CD8-positive, alpha-beta memory T cell (primary cell): Measurements from ENCODE around the gene EEFSEC. TPM values are rescaled to one million over a fixed set of nuclear protein-coding genes. Genes with fewer than 3 reads are reported as not detected.

ENCODE experiments used
- CTCF ChIA-PET: fragments of 350-600 bp; sonication (Branson Sonifier 250); formaldehyde crosslinking; loops from one replicate; lab custom pipeline; 2021; ENCODE audit warnings: antibody characterized with exemption; lab: Charles Lee
- POLR2A ChIA-PET: fragments of 350-600 bp; sonication (Branson Sonifier 250); formaldehyde crosslinking; loops from one replicate; lab custom pipeline; 2021; ENCODE audit warnings: antibody characterized with exemption; lab: Charles Lee
- DNase-seq, 5 donors: peaks; one replicate each; pipeline versions ENCODE4 v3.0.0 to v3.0.0-alpha.2; 2020 to 2022; ENCODE audit warnings: mixed read lengths in 1 of 5
- H3K27ac ChIP-seq: one replicate; pipeline ENCODE4 v1.7.0; 2013; ENCODE audit warnings: low read depth, mild to moderate bottlenecking, low read length, moderate library complexity
- H3K27me3 ChIP-seq: 2 replicates; pipeline ENCODE4 v1.7.0; 2013; ENCODE audit warnings: low read length, mild to moderate bottlenecking; ENCODE audit not compliant: insufficient read depth, poor library complexity, severe bottlenecking
- H3K36me3 ChIP-seq: 2 replicates; pipeline ENCODE4 v1.7.0; 2013; ENCODE audit warnings: mild to moderate bottlenecking, low read length, moderate library complexity; ENCODE audit not compliant: insufficient read depth
- H3K4me1 ChIP-seq: 2 replicates; pipeline ENCODE4 v1.7.0; 2013; ENCODE audit warnings: mild to moderate bottlenecking, low read length, moderate library complexity; ENCODE audit not compliant: insufficient read depth
- H3K4me3 ChIP-seq: 2 replicates; pipeline ENCODE4 v1.7.0; 2013; ENCODE audit warnings: mild to moderate bottlenecking, low read length
- H3K9me3 ChIP-seq: 2 replicates; pipeline ENCODE4 v1.7.0; 2013; ENCODE audit warnings: mild to moderate bottlenecking, low read length
- H3K27ac Mint-ChIP-seq, 8 donors: one replicate each; pipeline ENCODE4 v1.8.0; 2020 to 2021; ENCODE audit warnings: mixed read lengths in 8 of 8, mild to moderate bottlenecking in 6 of 8, inconsistent platforms in 3 of 8, moderate library complexity in 3 of 8
- H3K27me3 Mint-ChIP-seq, 2 donors: one replicate each; pipeline ENCODE4 v1.8.0; 2020 to 2021; ENCODE audit warnings: mixed read lengths in 2 of 2, mild to moderate bottlenecking in 1 of 2, moderate library complexity in 1 of 2
- H3K36me3 Mint-ChIP-seq, 3 donors: one replicate each; pipeline ENCODE4 v1.8.0; 2020 to 2021; ENCODE audit warnings: mixed read lengths in 3 of 3, inconsistent platforms in 1 of 3, mild to moderate bottlenecking in 1 of 3
- H3K4me1 Mint-ChIP-seq, 3 donors: one replicate each; pipeline ENCODE4 v1.8.0; 2020 to 2021; ENCODE audit warnings: mixed read lengths in 3 of 3, inconsistent platforms in 1 of 3, mild to moderate bottlenecking in 1 of 3
- H3K4me3 Mint-ChIP-seq, 7 donors: one replicate each; pipeline ENCODE4 v1.8.0; 2020 to 2021; ENCODE audit warnings: mixed read lengths in 7 of 7, mild to moderate bottlenecking in 6 of 7, moderate library complexity in 4 of 7, inconsistent platforms in 2 of 7
- H3K9me3 Mint-ChIP-seq, 5 donors: one replicate each; pipeline ENCODE4 v1.8.0; 2020 to 2022; ENCODE audit warnings: mixed read lengths in 5 of 5, mild to moderate bottlenecking in 3 of 5, moderate library complexity in 2 of 5, inconsistent platforms in 1 of 5
- polyA plus RNA-seq: library from polyadenylated mRNA; unstranded; fragments of 300-500 nt; fragmentation: Illumina TruSeq; gene quantifications from one replicate; pipeline ENCODE4 v1.2.3, GENCODE V29; 2021
- total RNA-seq, 2 experiments: library from RNA; stranded (reverse); gene quantifications; one replicate each; pipeline ENCODE4 v1.2.3, GENCODE V29; 2021

Gene EEFSEC
- total and polyA plus RNA-seq, 3 experiments from 2014 or later: 20.4 to 28.6 (median 21.8) TPM

DNA sequence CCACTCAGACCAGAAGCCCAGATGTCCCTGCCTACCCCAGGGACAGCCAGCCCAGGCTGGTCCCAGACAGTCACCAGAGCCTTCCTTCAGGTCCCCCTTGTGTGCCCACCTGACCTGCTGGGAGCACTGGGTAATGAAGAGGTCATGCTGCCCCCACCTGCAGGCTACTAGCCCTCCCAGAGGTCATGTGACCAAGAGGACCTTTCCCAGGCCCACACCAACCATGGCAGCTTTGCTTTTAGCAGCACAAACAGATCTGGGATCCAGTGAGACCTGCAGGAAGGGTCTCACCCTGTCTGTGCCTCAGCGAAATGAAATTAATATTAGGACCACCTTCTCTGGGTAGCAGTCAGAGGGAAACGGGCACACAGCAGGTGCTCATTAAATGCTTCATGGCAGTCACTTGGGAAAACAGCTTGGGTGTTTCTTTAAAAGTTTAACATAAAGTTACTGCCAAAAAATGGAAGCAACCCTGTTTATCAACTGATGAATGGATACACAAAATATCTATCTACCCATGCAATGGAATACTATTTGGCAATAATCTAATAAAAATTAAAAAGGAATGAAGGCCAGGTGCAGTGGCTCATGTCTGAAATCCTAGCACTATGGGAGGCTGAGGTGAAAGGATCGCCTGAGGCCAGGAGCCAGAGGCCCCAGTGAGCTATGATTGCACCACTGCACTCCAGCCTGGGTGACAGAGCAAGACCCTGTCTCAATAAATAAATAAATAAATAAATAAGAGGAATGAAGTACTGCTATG lies 269.7 kb downstream of the EEFSEC start:
- no peak overlapping the region for H3K27ac Mint-ChIP-seq
- H3K27me3 Mint-ChIP-seq: peaks cover 0 to 7% of the 10 kb centered on the region in 2 donors
- H3K4me3 Mint-ChIP-seq: no peak overlapping the region
- H3K4me3 ChIP-seq: no peak overlapping the region
- no peaks in the 10 kb centered on the region for H3K9me3 ChIP-seq
- H3K36me3 Mint-ChIP-seq: no peaks in the 10 kb centered on the region
- no peaks in the 10 kb centered on the region for H3K4me1 Mint-ChIP-seq
- ChIA-PET CTCF (interaction anchor here (1.0 to 1.2 kb wide), 2 partner anchors 185 to 192 kb away, joined by 3 read pairs; no protein-coding TSS in a partner anchor), POLR2A (no interaction called here)
- H3K27ac ChIP-seq: no peak overlapping the region
- H3K4me1 ChIP-seq: no peaks in the 10 kb centered on the region
- no peak for DNase-seq
- no peaks in the 10 kb centered on the region for H3K9me3 Mint-ChIP-seq
- no peaks in the 10 kb centered on the region for H3K27me3 ChIP-seq
- H3K36me3 ChIP-seq: no peaks in the 10 kb centered on the region

DNA sequence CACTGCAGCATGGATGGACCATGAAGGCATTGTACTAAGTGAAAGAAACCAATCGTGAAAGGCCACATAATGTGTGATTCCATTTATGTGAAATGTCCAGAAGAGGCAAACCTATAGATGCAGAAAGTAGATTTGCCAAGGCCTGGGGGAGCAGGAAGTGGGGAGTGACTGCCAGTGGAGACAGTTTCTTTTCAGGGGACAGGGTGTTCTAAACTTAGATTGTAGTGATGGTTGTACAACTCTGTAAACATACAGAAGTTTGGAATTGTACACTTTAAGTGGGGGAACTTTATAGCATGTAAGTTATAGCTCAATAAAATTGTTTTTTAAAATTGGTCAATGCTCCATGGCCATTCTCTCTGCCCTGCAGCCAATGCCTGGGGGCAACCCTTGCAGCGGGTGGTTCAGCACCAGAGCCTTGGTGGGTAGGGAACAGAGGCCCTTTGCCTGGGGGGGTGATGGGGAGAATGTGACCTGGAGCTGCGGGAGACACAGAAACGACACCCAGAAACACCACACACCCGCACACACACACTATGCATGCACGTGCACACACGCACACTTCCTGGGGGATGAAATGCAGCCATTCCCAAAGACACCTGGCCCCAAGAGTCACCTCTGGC lies 270.4 kb downstream of the EEFSEC start:
- no peak overlapping the region for H3K27ac ChIP-seq
- H3K9me3 ChIP-seq: no peaks in the 10 kb centered on the region
- H3K4me3 ChIP-seq: no peak overlapping the region
- no peaks in the 10 kb centered on the region for H3K36me3 ChIP-seq
- POLR2A ChIA-PET: no interaction called here
- no peak for DNase-seq
- Mint-ChIP-seq H3K36me3 (no peaks in the 10 kb centered on the region), H3K27ac (peak overlapping the region in 1 of 8 donors; percentile 8), H3K27me3 (peaks cover 4 to 11% of the 10 kb centered on the region in 2 donors), H3K4me1 (no peaks in the 10 kb centered on the region), H3K4me3 (no peak overlapping the region), H3K9me3 (no peaks in the 10 kb centered on the region)
- no peaks in the 10 kb centered on the region for H3K4me1 ChIP-seq
- CTCF ChIA-PET: interaction anchor here (1.0 kb wide), 1 partner anchor 185 kb away, joined by 3 read pairs; no protein-coding TSS in a partner anchor
- no peaks in the 10 kb centered on the region for H3K27me3 ChIP-seq

DNA sequence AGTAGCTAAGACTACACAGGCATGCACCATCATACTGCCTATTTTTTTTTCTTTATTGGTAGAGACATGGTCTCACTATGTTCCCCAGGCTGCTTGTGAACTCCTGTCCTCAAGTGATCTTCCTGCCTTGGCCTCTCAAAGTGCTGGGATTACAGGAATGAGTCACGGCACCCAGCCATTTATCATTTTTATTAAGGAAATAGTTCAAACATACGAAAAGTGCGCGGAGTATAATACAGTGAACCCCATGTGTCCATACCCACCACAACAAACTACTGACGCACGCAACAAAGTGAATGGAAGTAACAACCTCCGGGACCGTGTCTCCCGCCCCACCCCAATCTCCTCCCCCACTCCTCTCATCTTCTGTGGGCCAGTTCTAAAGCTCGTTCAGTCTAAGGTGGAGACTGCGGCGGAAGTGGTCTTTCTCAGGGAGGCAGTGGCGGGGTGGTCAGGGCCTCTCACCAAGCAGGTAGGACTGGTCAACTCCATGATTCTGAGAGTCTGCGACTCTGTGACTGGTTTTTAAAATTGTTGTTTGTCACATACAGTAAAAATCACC lies 271.3 kb downstream of the EEFSEC start:
- H3K27me3 Mint-ChIP-seq: peaks cover 6 to 12% of the 10 kb centered on the region in 2 donors
- POLR2A ChIA-PET: no interaction called here
- H3K27ac ChIP-seq: peak overlapping the region; percentile 20
- no peaks in the 10 kb centered on the region for H3K9me3 ChIP-seq
- H3K4me3 ChIP-seq: no peak overlapping the region
- no peaks in the 10 kb centered on the region for H3K4me1 ChIP-seq
- no peaks in the 10 kb centered on the region for H3K36me3 ChIP-seq
- H3K4me3 Mint-ChIP-seq: peak overlapping the region in 1 of 7 donors; percentile 59
- DNase-seq: no peak
- H3K27ac Mint-ChIP-seq: no peak overlapping the region
- CTCF ChIA-PET: interaction anchor here (1.0 to 5.1 kb wide), 2 partner anchors 75 to 183 kb away, joined by 4 to 51 read pairs; no protein-coding TSS in a partner anchor
- H3K4me1 Mint-ChIP-seq: no peaks in the 10 kb centered on the region
- no peaks in the 10 kb centered on the region for H3K9me3 Mint-ChIP-seq
- no peaks in the 10 kb centered on the region for H3K27me3 ChIP-seq
- no peaks in the 10 kb centered on the region for H3K36me3 Mint-ChIP-seq

DNA sequence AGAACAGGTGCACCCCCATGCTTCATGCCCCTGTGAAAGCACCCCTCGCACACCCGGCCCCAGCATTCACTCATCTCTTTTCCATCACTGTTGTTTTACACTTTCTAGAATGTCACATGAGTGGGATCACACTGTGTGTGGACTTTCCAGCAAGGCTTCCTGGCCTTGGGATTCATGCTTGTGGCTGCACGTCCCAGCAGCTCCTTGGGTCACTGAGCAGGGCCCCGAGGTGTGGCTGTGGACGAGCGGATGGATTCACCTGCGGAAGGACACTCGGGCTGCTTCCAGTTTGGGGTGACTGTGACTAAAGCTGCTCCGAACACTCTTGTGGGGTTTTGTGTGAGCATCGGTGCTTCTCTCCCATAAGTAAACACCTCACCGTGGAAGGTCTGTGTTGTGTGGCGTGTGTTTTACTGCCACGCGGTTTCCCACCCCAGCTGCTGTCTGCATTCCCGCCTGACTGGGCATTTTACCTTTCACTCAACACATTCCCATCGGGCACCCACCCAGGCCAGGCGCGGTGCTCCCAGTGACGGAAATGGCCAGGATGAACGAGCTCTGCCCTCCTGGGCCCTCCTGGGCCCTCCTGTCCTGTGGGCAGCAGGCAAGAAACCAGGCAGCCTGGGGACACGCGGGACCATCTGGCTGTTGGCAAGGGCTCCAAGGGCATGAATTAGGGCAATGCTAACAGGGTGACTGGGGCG lies 272.0 kb downstream of the EEFSEC start:
- no peaks in the 10 kb centered on the region for H3K27me3 ChIP-seq
- no peaks in the 10 kb centered on the region for H3K4me1 ChIP-seq
- CTCF ChIA-PET: interaction anchor here (0.7 to 5.1 kb wide), 8 partner anchors 10 to 328 kb away, joined by 3 to 51 read pairs (median 4); no protein-coding TSS in a partner anchor
- H3K4me3 ChIP-seq: no peak overlapping the region
- POLR2A ChIA-PET: no interaction called here
- H3K36me3 Mint-ChIP-seq: no peaks in the 10 kb centered on the region
- H3K4me1 Mint-ChIP-seq: no peaks in the 10 kb centered on the region
- H3K9me3 ChIP-seq: no peaks in the 10 kb centered on the region
- peaks cover 7 to 18% of the 10 kb centered on the region in 2 donors for H3K27me3 Mint-ChIP-seq
- no peaks in the 10 kb centered on the region for H3K9me3 Mint-ChIP-seq
- no peak overlapping the region for H3K27ac Mint-ChIP-seq
- no peak for DNase-seq
- peak overlapping the region in 1 of 7 donors; percentile 12 for H3K4me3 Mint-ChIP-seq
- peak overlapping the region; percentile 20 for H3K27ac ChIP-seq
- H3K36me3 ChIP-seq: no peaks in the 10 kb centered on the region

DNA sequence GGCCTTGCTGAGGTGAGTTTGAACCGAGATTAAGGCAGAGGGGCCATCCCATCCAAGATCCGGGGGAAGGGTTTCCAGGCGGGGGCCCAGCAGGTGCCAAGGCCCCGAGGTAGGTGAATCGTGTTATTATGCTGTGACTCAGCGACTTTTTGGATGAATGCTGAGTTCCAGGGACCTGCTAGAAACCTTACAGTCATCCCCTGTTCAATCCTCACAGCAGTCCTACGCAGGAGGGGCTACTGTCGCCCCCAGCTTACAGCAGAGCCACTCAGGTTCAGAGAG lies 272.5 kb downstream of the EEFSEC start:
- Mint-ChIP-seq H3K27ac (no peak overlapping the region), H3K4me1 (no peaks in the 10 kb centered on the region), H3K27me3 (peaks cover 7 to 22% of the 10 kb centered on the region in 2 donors), H3K36me3 (no peaks in the 10 kb centered on the region), H3K4me3 (peak overlapping the region in 1 of 7 donors; percentile 12), H3K9me3 (no peaks in the 10 kb centered on the region)
- no peaks in the 10 kb centered on the region for H3K4me1 ChIP-seq
- no peaks in the 10 kb centered on the region for H3K36me3 ChIP-seq
- H3K4me3 ChIP-seq: no peak overlapping the region
- no peak overlapping the region for H3K27ac ChIP-seq
- CTCF ChIA-PET: interaction anchor here (0.7 to 5.1 kb wide), 7 partner anchors 10 to 329 kb away, joined by 3 to 51 read pairs (median 4); no protein-coding TSS in a partner anchor
- POLR2A ChIA-PET: no interaction called here
- DNase-seq: no peak
- no peaks in the 10 kb centered on the region for H3K9me3 ChIP-seq
- no peaks in the 10 kb centered on the region for H3K27me3 ChIP-seq

DNA sequence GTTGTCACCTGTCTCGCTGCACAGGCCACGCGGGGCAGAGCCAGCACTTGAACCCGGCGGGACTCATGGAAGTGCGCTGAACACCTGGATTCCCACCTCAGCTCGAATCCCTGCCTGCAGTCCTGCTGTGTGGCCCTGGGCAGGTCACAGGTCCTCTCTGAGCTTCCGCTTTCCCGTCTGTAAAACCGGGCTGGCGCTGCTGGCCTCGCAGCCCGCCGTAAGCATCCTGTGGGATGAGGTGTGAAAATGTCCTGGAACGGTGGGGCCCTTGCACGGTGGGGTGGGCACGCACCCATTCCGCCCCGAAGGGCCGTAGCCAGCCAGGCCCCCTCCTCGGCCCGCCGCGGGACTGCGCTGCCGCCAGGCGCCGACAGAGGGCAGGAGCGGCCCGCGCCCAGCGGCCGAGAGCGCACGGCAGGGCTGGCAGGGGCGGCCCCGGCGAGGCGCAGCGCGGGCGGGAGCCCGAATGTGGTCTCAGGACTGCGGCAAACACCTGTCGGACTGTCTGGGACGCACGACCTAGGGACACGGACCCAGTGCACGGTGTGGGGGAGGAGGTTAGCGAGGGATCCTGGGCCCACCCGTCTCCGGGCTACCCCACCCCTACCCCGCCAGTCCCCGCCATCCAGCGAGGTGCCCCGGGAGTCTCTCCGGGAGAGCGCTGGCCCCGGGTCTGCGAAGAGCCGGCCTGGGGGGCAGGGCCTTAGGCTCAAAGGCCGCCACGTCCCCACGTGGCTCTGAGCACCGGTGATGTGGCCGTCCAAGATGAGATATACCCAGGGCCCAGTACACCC lies 273.0 kb downstream of the EEFSEC start:
- H3K9me3 Mint-ChIP-seq: no peaks in the 10 kb centered on the region
- no peaks in the 10 kb centered on the region for H3K4me1 ChIP-seq
- H3K27ac Mint-ChIP-seq: no peak overlapping the region
- H3K27me3 ChIP-seq: no peaks in the 10 kb centered on the region
- peaks cover 12 to 28% of the 10 kb centered on the region in 2 donors for H3K27me3 Mint-ChIP-seq
- no peaks in the 10 kb centered on the region for H3K36me3 ChIP-seq
- ChIA-PET POLR2A (no interaction called here), CTCF (interaction anchor here (0.6 to 5.1 kb wide), 11 partner anchors 9 to 329 kb away, joined by 3 to 51 read pairs (median 4); no protein-coding TSS in a partner anchor)
- DNase-seq: peak; percentile 23 to 62 (median 45)
- H3K4me3 ChIP-seq: no peak overlapping the region
- H3K27ac ChIP-seq: no peak overlapping the region
- H3K36me3 Mint-ChIP-seq: no peaks in the 10 kb centered on the region
- H3K4me3 Mint-ChIP-seq: no peak overlapping the region
- no peaks in the 10 kb centered on the region for H3K4me1 Mint-ChIP-seq
- no peaks in the 10 kb centered on the region for H3K9me3 ChIP-seq

DNA sequence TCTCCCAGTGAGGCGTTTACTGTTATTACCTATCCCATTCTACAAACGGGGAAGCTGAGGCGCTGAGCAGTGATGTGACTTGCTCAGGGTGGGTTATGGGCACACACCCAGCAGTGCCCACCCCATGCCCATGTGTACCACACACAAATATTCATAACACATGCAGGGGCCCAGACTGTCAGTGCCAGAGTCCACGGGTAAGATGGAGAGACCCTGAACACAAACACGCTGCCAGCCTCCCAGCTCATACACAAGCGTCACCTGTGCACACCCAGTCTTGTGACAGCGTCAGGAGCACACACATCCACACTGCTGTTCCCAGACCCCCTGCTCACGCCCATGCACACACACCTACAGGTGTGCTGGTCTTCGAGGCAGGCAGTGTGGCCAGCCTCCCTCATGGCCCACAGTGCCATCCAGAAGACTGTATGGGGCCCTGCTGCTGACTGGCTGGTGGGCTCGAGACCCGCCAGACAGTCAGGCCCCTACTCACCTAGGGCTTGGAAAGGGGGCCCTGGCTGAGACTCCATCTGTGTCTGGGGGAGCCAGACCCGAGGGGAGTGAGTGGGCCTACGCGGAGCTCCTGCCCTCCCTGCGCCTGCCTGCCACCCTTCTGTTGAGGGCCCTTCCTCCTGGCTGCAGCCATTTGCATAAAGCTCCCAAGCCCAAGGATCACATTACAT lies 274.0 kb downstream of the EEFSEC start:
- Mint-ChIP-seq H3K4me1 (peaks cover 3 to 8% (median 8%) of the 10 kb centered on the region in 3 donors), H3K27me3 (peaks cover 22 to 38% of the 10 kb centered on the region in 2 donors), H3K9me3 (no peaks in the 10 kb centered on the region), H3K36me3 (no peaks in the 10 kb centered on the region), H3K4me3 (peak overlapping the region in 2 of 7 donors; percentile 34 to 46), H3K27ac (no peak overlapping the region)
- Histone ChIP-seq H3K27me3 (peaks cover 4% of the 10 kb centered on the region), H3K27ac (no peak overlapping the region), H3K4me1 (no peaks in the 10 kb centered on the region), H3K9me3 (no peaks in the 10 kb centered on the region), H3K36me3 (no peaks in the 10 kb centered on the region), H3K4me3 (no peak overlapping the region)
- ChIA-PET POLR2A (no interaction called here), CTCF (interaction anchor here (0.6 to 5.1 kb wide), 7 partner anchors 11 to 180 kb away, joined by 3 to 51 read pairs (median 4); no protein-coding TSS in a partner anchor)
- DNase-seq: no peak
